Measurements from ENCODE around the gene CHRM2.
A peak's percentile ranks its signal among the peaks of the same experiment; 100 is the strongest.
"Not testable (repeated sequence)": the region's sequence is repeated elsewhere in the genome, so short reads cannot be mapped to it uniquely, and the experiment has no call there.

The CHRM2 gene

GRCh38 chr7:136868496-136869000 lies at the start of gene CHRM2:
Gene CHRM2 (plus strand): TSS chr7:136868652. CDS start chr7:137014866, 146,214 bp downstream.
- DNase-seq (ENCODE audit: low read depth) = peak; percentile 25
- no peak for TF ChIP-seq CTCF (IDR thresholded peaks at IDR 0.05; ENCODE audit: low read length, missing control alignments)
- H3K4me3 ChIP-seq (replicated peaks; ENCODE audit: low read depth, low read length) = peak within 1 kb of the TSS; percentile 45

DNA sequence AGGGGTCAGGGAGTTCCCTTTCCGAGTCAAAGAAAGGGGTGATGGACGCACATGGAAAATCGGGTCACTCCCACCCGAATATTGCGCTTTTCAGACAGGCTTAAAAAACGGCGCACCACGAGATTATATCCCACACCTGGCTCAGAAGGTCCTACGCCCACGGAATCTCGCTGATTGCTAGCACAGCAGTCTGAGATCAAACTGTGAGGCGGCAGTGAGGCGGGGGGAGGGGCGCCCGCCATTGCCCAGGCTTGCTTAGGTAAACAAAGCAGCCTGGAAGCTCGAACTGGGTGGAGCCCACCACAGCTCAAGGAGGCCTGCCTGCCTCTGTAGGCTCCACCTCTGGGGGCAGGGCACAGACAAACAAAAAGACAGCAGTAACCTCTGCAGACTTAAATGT lies 37.1 kb upstream of the CHRM2 start:
- not testable (repeated sequence) for DNase-seq (ENCODE audit: low read depth); H3K4me3 ChIP-seq (replicated peaks; ENCODE audit: low read depth, low read length)

DNA sequence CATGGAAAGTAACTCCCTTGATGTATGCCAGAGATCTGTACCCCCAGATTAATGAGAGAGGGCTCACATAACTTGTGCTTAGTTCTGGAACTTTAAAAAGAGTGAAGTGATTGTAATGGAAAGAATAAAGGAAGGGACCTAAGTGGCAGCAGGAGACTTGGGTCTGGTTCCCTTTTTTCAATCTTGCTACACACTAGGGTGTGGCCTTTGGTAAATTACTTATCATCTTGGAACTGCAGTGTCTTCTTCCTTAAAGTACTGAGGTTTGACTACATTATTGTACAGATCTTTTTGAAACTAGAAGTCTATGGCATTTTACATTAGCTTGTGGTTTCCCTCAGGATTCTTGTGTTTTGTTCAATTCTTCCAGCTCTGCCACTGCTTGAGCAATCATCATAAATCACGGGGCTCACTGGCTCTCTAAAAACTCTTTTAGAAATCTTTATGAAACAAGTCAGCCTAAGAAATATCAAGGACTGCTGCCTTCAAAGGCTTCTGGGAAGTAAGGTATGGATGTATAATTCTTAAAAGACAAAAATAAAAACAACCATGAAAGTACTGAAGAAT lies 22.5 kb upstream of the CHRM2 start:
- TF ChIP-seq CTCF (IDR thresholded peaks at IDR 0.05; ENCODE audit: low read length, missing control alignments) = no peak
- no peak overlapping the region for H3K4me3 ChIP-seq (replicated peaks; ENCODE audit: low read depth, low read length)
- DNase-seq (ENCODE audit: low read depth) = no peak

DNA sequence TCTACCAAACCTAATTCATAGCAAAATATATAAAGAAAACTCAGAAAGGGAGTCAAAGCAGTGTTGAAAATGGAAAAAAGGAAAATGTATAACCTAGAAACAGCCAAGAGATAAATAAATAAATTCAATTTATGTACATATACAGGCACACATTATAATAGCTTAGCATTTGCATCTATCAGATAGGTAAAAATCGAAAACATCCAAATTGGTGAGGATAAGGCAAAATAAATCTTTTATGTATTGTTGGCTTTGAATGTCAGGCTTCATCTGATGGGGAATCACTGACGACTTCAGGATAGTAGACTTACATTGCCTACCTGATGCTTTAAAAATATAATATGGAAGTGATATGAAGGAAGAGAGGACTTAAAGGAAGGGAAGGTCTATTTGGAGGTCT lies 20.6 kb upstream of the CHRM2 start:
- no peak overlapping the region for H3K4me3 ChIP-seq (replicated peaks; ENCODE audit: low read depth, low read length)
- TF ChIP-seq CTCF (IDR thresholded peaks at IDR 0.05; ENCODE audit: low read length, missing control alignments) = no peak
- DNase-seq (ENCODE audit: low read depth) = no peak

- no peak for DNase-seq (ENCODE audit: low read depth)
- TF ChIP-seq CTCF (IDR thresholded peaks at IDR 0.05; ENCODE audit: low read length, missing control alignments) = no peak
- H3K4me3 ChIP-seq (replicated peaks; ENCODE audit: low read depth, low read length) = no peak overlapping the region
These were observed 14.8 kb upstream of the CHRM2 start for GRCh38 chr7:136853654-136854053.

GRCh38 chr7:136857573-136857972 lies 10.9 kb upstream of the CHRM2 start:
- DNase-seq (ENCODE audit: low read depth) = peak; percentile 59
- TF ChIP-seq CTCF (IDR thresholded peaks at IDR 0.05; ENCODE audit: low read length, missing control alignments) = no peak
- H3K4me3 ChIP-seq (replicated peaks; ENCODE audit: low read depth, low read length) = no peak overlapping the region

DNA sequence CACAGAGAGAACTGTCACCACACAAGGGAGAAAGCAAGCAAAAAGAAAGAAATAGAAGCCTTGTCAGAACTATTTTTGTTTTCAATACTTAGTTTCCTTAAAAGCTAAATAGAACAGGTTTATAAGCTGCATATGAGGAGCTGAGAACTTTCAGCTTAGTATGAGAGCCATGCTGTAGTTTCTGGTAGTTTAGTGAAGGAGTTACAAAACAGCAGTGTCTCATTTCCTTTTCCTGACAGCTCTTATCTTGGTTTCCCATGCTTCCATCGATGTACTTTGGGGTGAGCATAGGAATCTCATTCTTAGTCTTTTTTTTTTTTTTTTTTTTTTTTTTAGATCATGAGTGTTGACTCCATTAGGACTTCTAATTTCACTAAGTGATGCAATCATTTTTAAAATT lies 8.6 kb upstream of the CHRM2 start:
- H3K4me3 ChIP-seq (replicated peaks; ENCODE audit: low read depth, low read length) = no peak overlapping the region
- no peak for TF ChIP-seq CTCF (IDR thresholded peaks at IDR 0.05; ENCODE audit: low read length, missing control alignments)
- peak; percentile 73 for DNase-seq (ENCODE audit: low read depth)
